DLD1 (cell line): ENCODE data around the gene BEX1.
"Not testable (repeated sequence)": the region's sequence is repeated elsewhere in the genome, so short reads cannot be mapped to it uniquely, and the experiment has no call there.

ENCODE experiments used
- in situ Hi-C: cut with HindIII; loops from 2 replicates; pipeline ENCODE4 v1.10.0; 2017; ENCODE audit warnings: low sequenced_read_pairs

The BEX1 gene

DNA sequence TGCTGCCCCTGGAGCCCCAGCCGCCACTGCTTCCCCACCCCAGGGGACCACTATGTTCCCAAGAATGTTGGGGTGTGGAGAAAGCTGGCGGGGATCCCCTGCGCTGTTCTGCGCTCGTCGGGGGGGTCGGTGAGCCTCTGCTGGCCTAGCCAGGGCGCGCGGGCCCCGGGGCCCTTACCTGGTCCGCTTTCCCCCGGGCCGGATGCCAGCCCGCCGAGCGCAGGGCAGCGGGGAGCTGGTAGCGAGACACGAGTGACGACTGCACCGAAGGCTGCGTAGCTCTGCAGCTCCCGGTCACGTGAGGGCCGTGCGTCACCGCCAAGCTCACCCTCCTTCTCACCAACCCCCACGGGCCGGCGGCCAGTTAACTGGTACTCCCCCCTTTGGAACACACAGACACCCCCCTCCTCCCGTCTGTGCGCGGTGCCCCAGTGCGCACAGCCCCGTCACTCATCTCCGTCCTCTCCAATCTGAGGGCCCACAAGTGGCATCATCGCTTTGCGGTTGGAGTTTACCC, at the start of gene BEX1:
Gene BEX1 (minus strand): TSS at position 254 of the 517 bp plus-strand sequence. CDS start 897 bp downstream, outside the sequence.
- in situ Hi-C loops = no loop called here

GRCh38 chrX:103109497-103109896, 45.5 kb upstream of the BEX1 start:
- in situ Hi-C loops = not testable (repeated sequence)

DNA sequence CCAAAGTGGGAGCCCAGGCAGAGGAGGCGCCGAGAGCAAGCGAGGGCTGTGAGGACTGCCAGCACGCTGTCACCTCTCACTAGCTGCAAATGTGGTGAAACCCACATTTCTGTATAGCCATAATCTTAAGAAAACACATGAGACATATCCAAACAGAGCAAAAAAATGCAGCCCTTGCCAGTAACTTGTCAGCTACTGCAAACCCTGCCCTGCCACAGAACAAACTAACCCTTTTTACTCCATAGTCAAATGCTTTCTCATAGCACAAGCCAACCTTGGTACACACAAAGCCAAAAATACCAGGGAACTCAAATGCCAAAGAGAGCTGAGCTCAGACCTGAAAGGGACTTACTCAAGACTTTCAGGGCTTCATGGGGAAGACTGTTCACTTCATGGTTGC, 43.9 kb upstream of the BEX1 start:
- in situ Hi-C loops = no loop called here

- in situ Hi-C loops = not testable (repeated sequence)
Measured at GRCh38 chrX:103107227-103107737, 43.3 kb upstream of the BEX1 start.

DNA sequence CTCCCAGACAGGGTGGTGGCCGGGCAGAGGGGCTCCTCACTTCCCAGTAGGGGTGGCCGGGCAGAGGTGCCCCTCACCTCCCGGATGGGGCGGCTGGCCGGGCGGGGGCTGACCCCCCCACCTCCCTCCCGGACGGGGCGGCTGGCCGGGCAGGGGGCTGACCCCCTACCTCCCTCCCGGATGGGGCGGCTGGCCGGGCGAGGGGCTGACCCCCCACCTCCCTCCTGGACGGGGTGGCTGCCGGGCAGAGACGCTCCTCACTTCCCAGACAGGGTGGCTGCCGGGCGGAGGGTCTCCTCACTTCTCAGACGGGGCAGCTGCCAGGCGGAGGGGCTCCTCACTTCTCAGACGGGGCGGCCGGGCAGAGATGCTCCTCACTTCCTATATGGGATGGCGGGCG, 40.4 kb upstream of the BEX1 start:
- in situ Hi-C loops = not testable (repeated sequence)

DNA sequence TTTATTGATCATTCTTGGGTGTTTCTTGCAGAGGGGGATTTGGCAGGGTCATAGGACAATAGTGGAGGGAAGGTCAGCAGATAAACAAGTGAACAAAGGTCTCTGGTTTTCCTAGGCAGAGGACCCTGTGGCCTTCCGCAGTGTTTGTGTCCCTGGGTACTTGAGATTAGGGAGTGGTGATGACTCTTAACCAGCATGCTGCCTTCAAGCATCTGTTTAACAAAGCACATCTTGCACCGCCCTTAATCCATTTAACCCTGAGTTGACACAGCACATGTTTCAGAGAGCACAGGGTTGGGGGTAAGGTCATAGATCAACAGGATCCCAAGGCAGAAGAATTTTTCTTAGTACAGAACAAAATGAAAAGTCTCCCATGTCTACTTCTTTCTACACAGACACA, 39.9 kb upstream of the BEX1 start:
- in situ Hi-C loops = not testable (repeated sequence)

- in situ Hi-C loops = no loop called here
Measured at GRCh38 chrX:103101299-103102042, 37.5 kb upstream of the BEX1 start.

DNA sequence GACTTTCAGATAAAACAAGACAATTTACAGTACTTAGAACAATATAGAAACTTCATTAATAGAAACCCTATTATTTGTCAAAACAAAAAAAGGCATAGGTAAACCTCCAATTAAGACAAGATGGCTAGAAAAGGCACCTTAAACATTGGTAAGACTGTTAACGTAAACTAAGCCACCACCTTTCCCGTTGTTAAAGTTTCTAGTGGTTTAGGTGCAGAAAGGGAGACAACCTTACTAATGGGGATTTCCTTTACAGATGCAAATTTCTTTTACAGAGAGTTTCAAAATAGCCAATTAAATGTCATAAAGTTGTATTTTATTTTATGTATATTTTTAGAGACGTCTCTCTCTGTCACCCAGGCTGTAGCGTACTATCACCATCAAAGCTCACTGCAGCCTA, 36.5 kb upstream of the BEX1 start:
- in situ Hi-C loops = no loop called here

DNA sequence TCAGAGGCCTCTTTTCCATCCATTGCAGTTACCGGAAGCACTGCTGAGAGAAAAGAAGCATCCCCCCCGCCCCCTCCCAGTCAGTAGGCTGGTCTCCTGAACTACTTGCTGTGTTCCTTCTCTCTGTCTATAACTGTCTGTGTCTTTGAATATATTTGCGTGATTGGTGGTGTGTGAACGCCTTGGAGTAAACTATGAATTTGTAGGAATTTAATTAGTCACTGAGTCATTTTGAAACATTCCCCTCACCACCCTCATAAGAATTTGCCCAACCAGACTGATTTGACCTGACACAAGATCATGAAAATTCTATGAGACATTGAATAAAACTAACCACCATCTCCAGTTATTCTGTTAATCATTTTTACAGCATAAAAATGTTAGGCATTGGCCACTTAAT, 35.7 kb upstream of the BEX1 start:
- in situ Hi-C loops = no loop called here

DNA sequence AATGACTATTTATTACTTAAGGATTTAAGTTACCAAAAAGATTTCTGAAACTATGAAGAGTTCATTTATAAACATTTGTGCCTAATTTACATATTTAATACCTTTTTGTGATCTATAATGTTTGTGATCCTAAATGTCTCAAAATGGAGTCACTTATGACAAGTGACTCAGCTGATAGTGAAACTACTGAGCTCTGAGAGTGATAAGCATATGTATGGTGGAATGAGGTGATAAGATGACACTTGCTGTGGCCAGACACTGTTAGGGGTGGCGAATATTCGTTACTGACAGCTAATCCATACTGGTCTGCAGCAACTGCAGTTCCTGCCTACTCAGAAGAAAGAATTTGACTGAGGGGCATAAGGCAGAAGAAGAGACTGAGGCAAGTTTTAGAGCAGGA, 34.5 kb upstream of the BEX1 start:
- in situ Hi-C loops = no loop called here

- in situ Hi-C loops = no loop called here
Measured at GRCh38 chrX:103092942-103093341, 29.0 kb upstream of the BEX1 start, which contains the start of gene NXF3. Gene NXF3 (minus strand): TSS chrX:103093143. CDS start chrX:103093023, 120 bp downstream.

- in situ Hi-C loops = no loop called here
Measured at GRCh38 chrX:103081051-103081450, 17.1 kb upstream of the BEX1 start.

GRCh38 chrX:103073467-103073866, 9.5 kb upstream of the BEX1 start:
- in situ Hi-C loops = no loop called here

DNA sequence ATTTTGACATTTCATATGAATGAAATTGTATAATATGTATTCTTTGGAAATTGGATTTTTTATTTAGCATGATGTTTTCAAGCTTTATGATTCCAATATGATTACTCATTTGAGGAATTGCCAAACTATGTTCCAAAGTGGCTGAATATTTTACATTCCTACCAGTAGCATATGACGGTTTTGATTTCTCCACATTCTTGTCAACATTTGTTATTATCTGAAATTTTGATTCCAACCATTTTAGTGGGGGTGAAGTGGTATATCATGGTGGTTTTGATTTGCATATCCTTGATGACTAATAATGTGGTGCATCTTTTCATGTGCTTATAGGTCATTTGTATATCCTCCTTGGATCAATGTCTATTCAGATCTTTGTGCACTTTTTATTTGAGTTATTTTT, 2.6 kb upstream of the BEX1 start:
- in situ Hi-C loops = no loop called here

DNA sequence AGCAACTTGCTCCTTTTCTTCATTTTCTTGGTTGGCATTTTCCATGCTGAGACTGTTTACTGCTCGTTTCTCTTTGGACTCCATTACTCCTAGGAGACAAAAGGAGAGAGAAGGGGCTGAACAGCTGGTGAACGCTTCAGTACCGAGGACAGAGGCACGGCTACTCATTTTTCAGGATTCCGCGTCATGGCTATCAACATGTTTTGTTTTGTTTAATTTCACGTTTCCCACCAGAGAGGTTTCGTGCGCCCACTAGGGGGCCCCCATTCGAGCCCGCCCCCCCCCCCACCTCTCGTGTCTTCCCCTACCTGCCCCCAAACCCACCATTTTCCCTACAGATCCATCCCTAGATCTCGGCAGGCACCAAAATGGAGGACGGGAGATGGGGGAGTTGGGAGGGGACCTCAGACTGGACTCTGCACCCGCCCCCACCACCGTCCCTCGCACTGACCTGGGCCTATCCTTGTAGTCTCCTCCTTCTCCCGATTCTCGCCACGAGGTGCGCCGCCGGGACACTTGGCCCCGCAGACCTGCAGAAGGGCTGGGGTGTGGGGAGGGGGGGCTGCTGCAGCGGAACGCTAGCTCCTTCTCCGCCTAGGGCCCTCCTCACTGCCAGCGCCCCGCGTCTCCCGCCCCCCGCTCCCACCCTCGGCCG, 653 bp downstream of the BEX1 start:
- in situ Hi-C loops = no loop called here

GRCh38 chrX:103061486-103061885, 2.5 kb downstream of the BEX1 start:
- in situ Hi-C loops = no loop called here

DNA sequence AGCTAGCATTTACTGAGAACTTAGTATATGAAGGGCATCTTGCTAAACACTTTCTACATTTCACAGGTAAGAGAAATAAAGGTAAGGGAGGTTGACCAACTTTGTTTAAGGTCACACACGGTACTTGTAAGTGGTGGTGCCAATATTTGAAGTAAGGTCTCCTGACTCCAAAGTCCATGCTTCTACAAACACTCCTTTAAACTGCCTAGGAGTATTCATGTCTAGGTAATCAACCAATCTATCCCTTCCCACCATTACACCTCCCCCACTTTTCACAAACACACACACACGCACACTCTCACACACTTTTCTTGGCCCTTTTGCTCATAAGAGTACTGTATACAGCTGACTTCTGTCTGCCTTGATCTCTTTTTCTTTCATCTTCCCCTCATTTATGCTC, 7.1 kb downstream of the BEX1 start:
- in situ Hi-C loops = no loop called here

DNA sequence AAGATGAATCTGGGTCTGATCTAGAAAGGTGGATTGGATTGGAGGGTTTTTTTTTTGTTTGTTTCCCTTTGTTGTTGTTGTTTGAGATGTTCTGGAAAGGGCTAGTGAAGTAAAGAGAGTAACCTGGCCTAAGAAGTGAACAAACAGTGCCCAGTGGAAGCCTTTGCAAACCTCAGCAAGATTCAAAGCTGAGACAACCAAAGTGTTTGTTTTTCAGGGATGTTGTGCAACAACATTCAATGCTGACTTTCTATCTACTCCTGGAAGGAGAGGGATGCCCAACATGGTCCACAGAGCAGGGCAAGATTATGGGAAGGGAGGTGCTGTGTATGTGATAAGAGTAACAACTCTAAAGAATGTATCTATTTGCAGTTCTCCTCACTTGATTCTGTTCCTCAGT, 11.3 kb downstream of the BEX1 start:
- in situ Hi-C loops = no loop called here

GRCh38 chrX:103051260-103051789, 12.6 kb downstream of the BEX1 start:
- in situ Hi-C loops = no loop called here

- in situ Hi-C loops = not testable (repeated sequence)
Measured at GRCh38 chrX:103033371-103033770, 30.6 kb downstream of the BEX1 start.

GRCh38 chrX:103017542-103017941, 46.4 kb downstream of the BEX1 start:
- in situ Hi-C loops = no loop called here

DNA sequence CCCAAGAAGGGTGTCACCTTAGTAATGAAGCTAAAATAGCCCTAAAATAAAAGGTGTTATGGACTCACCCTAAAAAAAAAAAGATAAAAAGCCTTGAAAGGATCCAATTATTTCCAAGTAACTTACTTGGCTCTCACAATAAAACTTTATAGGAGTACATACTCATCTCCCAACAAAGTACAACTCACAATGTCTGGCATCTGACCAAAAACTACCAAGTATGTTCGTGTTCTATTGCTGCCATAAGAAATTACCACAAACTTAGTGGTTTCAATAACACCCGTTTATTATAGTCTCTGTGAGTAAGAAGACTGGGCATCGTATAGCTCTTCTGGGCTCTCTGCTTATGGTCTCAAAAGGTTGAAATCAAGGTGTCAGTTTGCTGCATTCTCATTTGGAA, 51.0 kb downstream of the BEX1 start:
- in situ Hi-C loops = no loop called here
